Esophagus mucosa (tissue), 1 donor: ENCODE results near the gene ARPC5. TPM values are rescaled to one million over a fixed set of nuclear protein-coding genes. Genes with fewer than 3 reads are reported as not detected.
"Not testable (repeated sequence)": the region's sequence is repeated elsewhere in the genome, so short reads cannot be mapped to it uniquely, and the experiment has no call there.

Experiments
- ATAC-seq: fragments of 200-7000 bp; cut with Tn5 transposase; one replicate; pipeline ENCODE4 v1.9.1; 2020
- total RNA-seq: library from RNA; stranded (reverse); gene quantifications from one replicate; pipeline ENCODE4 v1.2.4, GENCODE V29; 2023
- donor health status: DM: yes; HTN: yes; CAD: no.

ARPC5 gene
- total RNA-seq, 1 donor from 2014 or later = 97.8 TPM

DNA sequence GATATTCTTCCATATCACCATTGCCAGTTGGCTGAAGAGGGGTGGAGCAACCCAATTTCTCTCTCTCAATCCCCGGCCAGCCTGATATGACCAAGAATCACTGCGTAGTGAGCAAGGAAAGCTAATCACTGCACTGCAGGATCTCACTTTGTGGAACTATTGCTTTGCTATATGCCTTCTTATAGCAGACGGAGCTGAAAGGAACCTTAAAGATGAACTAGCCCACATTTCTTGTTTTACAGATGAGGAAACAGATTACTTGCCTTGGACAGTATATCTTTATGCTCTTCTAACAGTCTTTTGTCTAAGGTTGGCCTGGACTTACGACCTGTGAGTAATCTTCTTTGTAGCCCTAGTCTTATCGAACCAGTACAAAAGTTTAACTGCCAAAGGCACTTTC, 9.9 kb upstream of the ARPC5 start:
- no peak for ATAC-seq

DNA sequence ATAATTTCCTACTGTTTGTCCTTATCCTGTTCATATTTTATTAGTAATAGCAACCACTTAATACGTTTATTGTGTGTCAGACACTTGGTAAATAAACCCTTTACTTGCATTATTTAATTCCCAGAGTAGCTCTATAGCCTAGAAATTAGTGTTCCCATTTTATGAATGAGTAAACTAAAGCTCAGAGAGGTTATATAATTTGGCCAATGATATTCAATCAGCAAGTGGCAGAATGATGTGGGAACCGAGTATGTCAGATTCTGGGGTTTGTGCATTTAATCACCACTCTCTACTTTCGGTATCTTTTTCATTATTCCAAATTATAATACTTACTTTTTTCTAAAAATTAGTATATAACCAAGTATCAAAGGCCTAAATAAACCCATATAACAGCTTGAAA, 6.6 kb upstream of the ARPC5 start:
- ATAC-seq = no peak

DNA sequence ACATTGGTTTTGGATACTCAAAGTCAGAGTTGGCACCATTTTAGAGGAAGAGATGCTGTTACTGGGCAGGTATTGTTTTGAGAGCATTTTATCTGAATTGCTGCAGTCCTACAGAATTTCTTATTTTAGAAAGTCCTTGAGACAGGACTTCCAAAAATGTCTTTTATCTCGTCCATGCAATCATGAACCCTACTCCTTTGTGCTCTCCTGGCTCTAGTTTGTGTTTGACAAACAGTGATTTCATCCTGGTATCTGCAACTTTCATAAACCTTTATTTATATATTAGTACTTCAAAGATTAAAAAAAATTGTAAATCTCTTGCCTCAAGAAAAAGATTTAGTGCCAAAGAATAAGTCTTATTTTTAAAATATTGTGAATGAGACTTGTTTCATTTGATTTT, 4.6 kb upstream of the ARPC5 start:
- no peak for ATAC-seq

DNA sequence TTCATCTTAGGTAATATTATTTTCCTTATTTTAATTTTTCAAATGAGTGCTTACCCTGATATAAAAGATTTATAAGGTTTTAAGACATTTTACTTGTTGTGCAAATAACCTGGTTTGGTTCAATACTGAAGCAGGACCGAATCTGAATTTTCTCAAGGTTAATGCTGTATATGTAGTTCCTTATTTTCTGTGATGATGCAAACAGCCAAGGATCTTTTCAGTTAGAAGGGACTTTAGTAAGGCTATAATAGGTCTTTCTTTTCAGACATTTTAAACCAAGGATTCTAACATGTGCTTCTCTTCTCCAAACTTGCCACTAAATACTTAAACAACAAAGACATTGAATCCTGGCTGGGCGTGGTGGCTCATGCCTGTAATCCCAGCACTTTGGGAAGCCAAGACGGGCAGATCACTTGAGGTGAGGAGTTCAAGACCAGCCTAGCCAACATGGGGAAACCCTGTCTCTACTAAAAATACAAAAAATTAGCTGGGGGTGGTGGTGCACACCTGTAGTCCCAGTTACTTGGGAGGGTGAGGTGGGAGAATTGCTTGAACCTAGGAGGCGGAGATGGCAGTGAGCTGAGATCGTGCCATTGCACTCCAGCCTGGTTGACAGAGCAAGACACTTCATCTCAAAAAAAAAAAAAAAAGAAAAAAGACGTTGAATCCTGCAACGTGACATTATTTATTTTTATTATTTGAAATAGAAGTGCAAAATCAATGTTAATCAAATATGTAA, 3.2 kb upstream of the ARPC5 start:
- no peak for ATAC-seq

DNA sequence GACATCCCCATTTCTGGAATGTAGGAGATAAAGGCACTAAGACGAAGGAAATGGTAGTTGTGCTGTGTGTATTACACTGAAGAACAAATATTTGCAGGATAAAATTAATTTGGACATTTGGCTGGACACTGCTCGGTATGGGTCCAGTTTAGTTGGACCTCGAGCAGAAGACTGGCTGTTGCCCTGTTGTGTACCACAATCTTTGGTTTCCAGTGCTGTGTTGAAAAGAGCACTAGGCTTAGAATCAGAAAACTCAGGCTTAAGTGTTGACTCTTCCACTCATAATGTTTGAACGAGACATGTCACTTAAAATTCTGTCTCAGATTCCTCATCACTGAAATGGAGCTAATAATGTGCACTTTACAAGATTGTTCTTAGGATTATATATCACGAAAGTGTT, 1.2 kb upstream of the ARPC5 start:
- ATAC-seq = no peak

DNA sequence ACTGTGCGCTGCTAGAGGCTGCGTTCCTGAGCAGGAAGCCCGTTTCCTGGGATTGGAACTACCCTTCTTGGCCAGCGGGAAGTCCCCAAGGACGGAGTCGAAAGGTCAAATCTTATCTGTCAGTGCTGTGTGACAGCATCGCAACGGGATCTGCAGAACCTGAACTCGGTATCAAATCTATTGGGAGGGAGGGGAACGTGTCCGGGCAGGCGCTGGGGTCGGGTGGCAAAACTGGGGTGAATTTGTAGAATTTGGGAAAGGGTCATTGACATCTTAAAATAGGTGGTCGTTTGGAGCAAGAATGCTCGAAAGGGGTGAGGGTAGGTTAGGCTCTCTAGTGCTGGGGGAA, 725 bp upstream of the ARPC5 start:
- no peak for ATAC-seq

DNA sequence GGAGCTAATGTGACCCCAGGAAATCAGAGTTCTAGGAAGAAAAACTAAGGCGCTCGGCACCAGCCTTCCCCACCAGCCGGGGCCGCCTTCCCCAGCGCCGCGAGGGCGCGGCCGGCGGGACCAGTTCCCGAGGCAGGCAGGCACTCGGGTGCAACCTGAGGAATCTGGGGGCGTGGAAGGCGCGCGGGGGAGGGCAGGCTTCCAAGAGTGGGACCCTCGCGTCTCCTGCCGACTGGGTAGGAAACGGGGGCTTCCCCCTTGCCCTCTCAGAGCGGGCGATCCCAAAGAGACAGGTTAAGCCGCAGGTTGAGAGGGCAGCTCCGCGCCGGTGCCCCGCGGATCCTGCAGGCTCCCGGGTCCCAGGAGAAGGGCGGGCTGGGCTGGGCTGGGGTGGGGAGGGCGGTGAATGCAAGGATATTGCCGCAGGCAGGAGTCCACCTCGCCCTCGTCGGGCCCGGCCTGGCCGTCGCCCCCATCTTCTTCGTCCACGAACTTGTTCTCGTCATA, 431 bp downstream of the ARPC5 start:
- peak; percentile 62 for ATAC-seq

DNA sequence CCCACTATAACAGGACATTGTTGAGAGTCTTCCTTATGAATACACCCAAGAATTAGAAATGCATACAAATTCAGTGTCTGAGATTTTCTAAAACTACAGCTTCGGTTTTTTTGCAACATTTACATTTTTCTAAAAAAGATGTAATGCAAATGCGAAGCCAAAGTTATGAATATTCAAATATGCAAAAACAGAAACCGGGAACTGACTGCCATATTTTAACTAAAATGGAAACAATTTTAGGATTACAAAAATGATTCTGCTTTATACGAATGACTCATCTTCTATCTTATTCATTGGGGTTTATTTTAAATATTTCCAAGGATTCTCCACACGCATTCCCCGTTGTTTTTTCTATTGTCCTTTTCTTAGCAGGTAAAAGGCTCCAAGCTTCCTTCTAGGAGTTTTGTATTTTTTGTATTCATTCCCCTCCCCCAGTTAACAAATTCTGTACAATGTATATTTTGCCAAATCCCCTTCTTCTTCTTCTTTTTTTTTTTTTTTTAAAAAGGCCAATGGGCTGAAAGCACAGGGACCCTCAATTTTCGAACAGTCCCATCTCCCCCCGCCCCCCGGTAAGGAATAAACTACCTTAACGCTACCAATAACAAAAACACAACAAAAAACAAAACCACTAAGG, 1.0 kb downstream of the ARPC5 start:
- ATAC-seq = no peak

DNA sequence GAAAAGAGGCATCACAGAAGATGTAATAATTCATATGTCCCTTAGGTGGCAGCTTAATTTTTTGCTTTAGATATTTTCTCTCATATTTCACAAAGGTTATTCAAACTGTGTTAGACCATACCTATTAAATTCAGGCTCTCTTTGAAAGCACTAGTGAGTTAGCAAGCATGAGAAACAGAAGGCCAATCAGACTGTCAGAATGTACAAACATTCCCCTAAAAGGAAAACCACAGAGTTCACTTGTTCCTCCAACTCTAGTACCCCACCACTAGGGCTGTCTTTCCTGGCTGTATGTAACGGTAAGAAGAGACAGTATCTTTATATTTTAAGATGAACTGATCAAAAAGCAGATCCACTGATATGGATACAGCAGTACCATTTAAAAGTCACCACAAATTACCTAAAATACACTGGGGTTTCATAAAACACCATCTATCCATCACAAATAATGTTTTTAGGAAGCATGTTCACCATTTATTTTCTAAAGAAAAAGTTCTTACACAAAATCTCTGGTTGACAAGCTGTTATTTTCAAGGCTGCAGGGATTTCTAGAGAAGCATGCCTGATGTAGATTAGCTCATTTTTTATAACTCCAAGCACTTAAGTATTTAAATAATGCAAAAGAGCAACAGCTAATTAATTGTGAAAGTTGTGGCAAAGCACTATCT, 1.8 kb downstream of the ARPC5 start:
- no peak for ATAC-seq

DNA sequence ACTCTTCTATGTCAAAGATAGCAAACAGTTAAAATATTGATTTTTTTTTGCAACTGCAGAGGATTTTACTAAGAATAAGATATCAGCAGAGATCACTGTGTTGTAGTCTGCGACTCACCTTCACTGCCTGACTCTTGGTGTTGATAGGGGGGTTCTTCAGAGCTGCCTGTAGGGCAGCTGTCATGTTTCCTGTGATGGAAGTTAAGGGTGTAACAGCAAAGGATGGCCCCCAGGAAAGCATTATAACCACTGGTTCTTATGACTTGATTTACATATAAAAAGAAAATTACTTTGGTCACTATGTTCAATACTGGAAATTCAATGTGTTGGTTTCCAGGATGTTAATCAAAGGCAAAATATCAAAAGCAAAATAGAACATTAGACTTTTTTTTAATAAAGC, 2.6 kb downstream of the ARPC5 start:
- ATAC-seq = no peak

DNA sequence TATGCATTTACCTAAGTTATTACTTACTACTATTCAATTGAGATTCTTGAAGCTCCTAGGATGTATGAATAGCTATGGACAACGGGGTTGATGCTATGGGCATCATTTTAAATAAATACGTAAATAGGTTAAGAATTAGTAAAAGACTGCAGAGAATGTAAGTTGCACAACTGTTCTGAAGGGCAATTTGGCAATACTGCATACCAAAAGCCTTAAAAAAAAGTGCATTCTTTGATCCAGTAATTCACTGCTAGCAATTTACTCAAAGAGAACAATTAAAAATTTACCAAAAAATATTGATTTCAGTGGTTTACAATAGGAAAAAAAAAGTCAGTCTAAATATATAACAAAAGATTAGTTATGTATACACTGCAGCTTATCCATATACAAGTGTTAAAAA, 3.5 kb downstream of the ARPC5 start:
- ATAC-seq = no peak

DNA sequence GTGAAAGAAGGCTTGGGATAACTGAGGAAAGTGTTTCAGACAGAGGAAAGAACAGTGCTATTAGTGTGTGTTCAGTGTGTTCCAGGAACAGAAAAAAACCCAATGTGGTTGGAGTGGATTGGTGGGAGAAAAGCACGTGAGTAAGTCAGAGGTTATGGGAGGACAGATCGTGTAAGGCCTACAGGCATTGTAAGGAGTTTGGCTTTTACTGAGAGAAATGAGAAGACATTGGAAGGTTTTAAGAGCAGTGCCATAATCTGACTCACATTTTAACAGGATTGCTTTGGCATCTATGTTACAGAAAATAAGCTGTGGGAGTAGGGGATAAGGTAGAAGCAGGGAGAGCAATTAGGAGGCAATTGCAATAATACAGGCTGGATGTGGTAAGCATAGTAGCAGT, 4.8 kb downstream of the ARPC5 start:
- no peak for ATAC-seq

DNA sequence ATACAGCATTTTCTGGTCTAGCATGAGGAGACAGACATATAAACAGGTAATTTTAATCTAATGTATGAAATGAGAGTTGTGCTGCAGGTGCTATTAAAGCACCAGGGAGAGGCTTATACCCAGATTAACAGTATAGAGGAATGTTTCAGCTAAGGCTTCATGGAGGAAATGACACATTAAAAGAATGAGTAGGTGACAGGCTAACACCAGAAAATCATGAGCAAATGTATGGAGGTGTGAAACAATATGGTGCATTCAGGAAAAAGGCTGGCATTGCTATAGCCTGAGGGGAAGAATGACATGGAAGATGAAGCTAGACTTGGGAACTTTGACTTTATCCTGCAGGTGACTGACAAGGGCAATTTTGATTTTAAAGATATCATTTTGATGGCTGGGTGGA, 7.0 kb downstream of the ARPC5 start:
- ATAC-seq = peak; percentile 55

DNA sequence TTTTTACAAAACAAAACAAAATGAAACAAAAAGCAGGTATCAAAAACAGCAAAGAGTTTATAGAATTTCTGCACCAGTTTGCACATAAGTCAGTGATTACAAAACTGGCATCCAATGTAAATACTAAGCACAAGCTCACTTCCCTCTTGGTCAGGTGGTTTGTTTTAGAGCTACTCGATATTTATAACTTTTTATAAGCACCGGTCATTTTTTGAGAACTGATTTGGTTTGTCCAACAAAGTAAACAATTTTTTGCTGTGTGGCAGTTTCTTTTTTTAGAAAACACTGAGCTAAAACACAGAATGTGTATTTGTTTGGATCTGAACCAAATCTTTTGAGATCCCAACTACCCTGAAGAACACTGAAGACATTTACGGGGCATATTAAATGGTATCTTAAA, 9.3 kb downstream of the ARPC5 start:
- not testable (repeated sequence) for ATAC-seq

DNA sequence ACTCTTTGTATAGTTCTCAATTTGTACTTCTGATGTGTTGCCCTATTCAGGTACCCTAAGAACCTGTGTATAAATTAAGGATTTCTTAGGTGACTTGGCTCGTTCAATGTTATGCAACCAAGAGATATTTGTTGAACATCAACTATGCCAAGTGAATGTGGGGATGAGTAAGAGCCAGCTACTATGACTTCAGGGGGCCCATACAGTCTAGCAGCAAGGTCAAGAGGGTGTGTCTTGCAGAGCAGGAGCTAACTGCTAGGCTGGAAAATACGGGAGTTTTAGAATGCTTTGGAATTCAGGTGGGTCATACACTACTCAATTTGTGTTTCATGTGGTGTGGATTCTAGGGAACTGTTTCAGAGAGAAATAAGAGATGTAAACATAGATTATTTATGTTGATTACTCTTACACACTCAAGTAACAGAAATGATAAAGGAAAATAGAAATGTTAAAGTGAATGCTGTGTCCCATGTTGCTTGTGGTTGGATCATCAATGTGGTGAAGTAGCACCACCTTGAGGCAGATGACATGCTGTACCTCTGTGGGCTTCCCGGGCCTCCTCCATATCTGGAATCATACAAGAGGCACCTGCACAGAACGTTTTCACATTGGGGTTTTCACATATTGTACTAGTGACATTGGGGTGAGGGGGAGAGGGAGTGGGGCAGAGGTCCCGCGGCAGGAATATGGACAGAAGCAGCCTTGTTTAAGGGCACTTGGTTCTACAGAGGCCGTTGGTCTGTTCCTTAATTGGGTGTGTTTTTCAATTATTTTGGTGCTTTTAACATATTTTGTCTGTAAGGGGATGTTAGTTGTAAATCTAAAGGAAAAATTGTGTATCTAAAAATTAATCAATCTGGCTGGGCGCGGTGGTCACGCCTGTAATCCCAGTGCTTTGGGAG, 12.4 kb downstream of the ARPC5 start:
- ATAC-seq = peak; percentile 90

DNA sequence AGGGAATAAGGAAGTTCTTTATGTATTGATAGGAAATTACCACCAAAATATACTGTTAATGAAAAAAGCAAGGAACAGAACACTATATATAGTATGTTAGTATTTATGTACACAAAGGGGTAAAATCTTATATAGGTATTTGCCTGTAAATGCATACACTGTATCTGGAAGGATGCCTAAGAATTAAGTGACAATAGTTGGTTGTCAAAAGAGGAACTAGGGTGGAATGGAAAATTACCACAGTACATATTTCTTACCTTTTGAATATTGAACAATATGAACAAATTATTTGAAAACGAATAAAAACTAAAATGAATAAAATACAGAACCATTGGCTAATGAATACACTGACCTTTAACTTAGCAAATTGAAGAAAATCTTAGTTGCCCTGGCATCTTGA, 13.6 kb downstream of the ARPC5 start:
- ATAC-seq = no peak

DNA sequence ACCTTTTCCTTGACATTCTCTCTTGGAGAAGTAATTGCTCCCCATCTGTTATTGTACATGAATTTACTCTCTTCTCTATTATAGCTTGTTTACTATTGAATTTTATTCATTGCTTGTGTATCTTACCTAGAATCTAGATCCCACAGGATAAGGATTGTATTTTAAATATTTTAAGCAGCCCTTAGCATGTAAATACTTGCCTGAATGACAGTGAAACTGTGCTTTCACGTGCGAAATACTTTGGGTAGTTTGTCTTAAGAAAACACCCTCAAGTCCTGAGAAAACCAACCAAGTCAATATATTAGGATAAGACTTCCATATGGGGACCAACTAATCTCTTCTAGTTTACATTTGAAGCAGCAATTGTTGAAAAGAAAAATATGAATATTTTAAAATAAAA, 15.3 kb downstream of the ARPC5 start:
- ATAC-seq = no peak

DNA sequence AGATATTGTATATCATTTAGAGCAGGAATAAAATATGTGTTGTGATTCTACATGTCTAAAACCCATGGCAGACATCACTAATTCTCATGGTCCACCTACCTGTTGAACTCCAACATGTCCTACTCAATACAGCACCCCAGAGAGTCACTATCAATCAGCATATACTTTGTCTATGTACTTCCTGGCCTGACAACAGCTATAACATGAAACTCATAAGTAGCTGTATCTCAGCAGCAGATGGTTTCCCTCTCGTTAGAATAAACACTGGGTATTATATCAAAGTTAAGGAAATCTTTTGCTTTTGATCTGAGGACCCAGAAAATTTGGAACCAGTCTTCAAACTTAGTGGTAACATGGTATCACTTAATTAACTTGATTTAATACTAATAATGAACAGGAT, 15.8 kb downstream of the ARPC5 start:
- ATAC-seq = peak; percentile 29

DNA sequence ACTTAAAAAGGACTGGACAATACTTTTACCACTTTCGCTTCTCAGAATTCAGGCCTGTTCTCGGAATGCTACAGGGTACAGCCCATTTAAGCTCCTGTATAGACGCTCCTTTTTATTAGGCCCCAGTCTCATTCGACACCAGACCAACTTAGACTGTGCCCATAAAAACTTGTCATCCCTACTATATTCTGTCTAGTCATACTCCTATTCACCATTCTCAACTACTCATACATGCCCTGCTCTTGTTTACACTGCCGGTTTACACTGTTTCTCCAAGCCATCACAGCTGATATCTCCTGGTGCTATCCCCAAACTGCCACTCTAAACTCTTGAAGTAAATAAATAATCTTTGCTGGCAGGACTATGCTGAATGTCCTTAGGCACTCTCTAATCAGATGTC, 17.4 kb downstream of the ARPC5 start:
- not testable (repeated sequence) for ATAC-seq

DNA sequence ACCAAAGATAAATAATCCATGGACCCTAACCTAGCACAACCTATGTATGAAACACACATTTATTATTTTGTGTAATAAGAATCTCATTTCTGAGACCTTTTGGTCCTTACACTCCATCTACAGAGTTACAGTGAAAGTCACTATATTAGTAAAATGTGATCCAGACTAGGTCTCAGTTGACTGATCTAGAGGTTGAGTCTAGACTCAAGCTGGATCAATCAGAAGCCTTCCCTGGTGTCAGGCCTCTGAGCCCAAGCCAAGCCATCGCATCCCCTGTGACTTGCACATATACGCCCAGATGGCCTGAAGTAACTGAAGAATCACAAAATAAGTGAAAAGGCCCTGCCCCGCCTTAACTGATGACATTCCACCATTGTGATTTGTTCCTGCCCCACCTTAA, 22.6 kb downstream of the ARPC5 start:
- ATAC-seq = peak; percentile 61

DNA sequence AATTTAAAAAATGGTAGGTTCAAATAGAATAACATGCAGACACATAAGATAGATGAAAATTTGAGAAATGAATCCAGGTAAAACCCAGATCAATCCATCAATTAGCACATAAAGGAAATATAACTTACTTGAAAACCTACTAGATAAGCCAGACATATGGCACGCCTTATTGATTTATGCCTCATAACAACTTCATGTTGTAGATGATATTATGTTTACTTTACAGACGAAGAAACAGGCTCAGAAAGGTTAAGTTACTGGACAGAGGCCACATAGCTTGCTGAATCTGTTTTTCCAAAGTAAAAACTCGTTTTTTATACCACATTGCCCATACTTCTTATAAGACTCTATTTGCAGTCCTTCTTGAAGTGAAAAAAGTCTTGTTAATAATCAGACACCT, 23.2 kb downstream of the ARPC5 start:
- ATAC-seq = no peak

DNA sequence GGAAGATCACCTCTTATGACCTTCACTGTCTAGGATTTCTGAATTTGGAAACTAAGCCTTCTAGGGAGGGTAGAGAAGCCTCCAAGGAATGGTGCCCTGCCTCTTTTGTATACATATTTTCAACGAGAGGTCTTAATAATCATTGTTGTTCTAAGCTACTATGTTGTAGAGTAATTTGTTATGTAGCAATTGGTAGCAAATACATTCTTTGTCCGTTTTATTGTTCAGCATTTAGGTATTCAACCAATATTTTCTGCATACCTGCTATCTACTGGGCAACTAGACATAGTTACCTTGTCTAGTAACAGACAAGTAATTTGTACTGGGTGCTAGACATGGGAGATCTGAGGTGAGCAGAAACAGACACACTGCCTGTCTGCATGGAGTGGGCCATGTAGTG, 24.6 kb downstream of the ARPC5 start:
- no peak for ATAC-seq
